Measurements from ENCODE around the gene NPHP3. TPM values are rescaled to one million over a fixed set of nuclear protein-coding genes. Genes with fewer than 3 reads are reported as not detected.

The NPHP3 gene
- polyA plus RNA-seq, 1 donor from 2014 or later, result 9.0 TPM

GRCh38 chr3:132657869-132658747 is 64.1 kb downstream of the NPHP3 start:
- Histone ChIP-seq H3K27ac (ENCODE audit: low read length) (no peak overlapping the region), H3K9me3 (ENCODE audit: low read length) (no peaks in the 10 kb centered on the region), H3K4me2 (ENCODE audit: low read length) (peak overlapping the region; percentile 23), H2AFZ (ENCODE audit: low read depth, low read length) (no peak overlapping the region), H3K79me2 (replicated peaks; ENCODE audit: insufficient read depth, low read length) (peaks cover 30% of the 10 kb centered on the region), H3K4me3 (ENCODE audit: low read length) (peak overlapping the region; percentile 90), H3K9ac (ENCODE audit: low read length) (no peak overlapping the region), H3K27me3 (ENCODE audit: insufficient read depth, low read depth, low read length) (no peaks in the 10 kb centered on the region), H4K20me1 (ENCODE audit: insufficient read depth) (no peaks in the 10 kb centered on the region), H3K9me2 (ENCODE audit: insufficient read depth, low read length) (no peaks in the 10 kb centered on the region), H3K36me3 (ENCODE audit: insufficient read depth, low read length) (no peaks in the 10 kb centered on the region), H3F3A (ENCODE audit: insufficient read depth, low read length, poor library complexity, severe bottlenecking) (no peaks in the 10 kb centered on the region)
- TF ChIP-seq TAF1 (IDR thresholded peaks at IDR 0.05; ENCODE audit: low read depth) (no peak), MXI1 (conservative IDR thresholded peaks at IDR 0.05; ENCODE audit: poor library complexity, severe bottlenecking) (no peak), REST (IDR thresholded peaks at IDR 0.05; ENCODE audit: borderline replicate concordance) (no peak), EZH2 (IDR thresholded peaks at IDR 0.05; ENCODE audit: borderline replicate concordance, insufficient read depth, low read length, poor library complexity, severe bottlenecking) (no peak), SMC3 (conservative IDR thresholded peaks at IDR 0.05; ENCODE audit: poor library complexity) (no peak), RAD21 (conservative IDR thresholded peaks at IDR 0.05) (no peak), POLR2AphosphoS5 (IDR thresholded peaks at IDR 0.05) (no peak), EP300 (conservative IDR thresholded peaks at IDR 0.05; ENCODE audit: poor library complexity, severe bottlenecking) (no peak), CTCF (IDR thresholded peaks at IDR 0.05; ENCODE audit: poor library complexity, severe bottlenecking) (no peak)

- Histone ChIP-seq H3K4me2 (ENCODE audit: low read length) (no peak overlapping the region), H3K4me3 (ENCODE audit: low read length) (no peak overlapping the region), H2AFZ (ENCODE audit: low read depth, low read length) (no peak overlapping the region), H3K27ac (ENCODE audit: low read length) (no peak overlapping the region), H3K79me2 (replicated peaks; ENCODE audit: insufficient read depth, low read length) (peaks cover 4% of the 10 kb centered on the region), H3K9me3 (ENCODE audit: low read length) (no peaks in the 10 kb centered on the region), H3F3A (ENCODE audit: insufficient read depth, low read length, poor library complexity, severe bottlenecking) (no peaks in the 10 kb centered on the region), H3K36me3 (ENCODE audit: insufficient read depth, low read length) (no peaks in the 10 kb centered on the region), H3K27me3 (ENCODE audit: insufficient read depth, low read depth, low read length) (no peaks in the 10 kb centered on the region), H3K9me2 (ENCODE audit: insufficient read depth, low read length) (no peaks in the 10 kb centered on the region), H4K20me1 (ENCODE audit: insufficient read depth) (no peaks in the 10 kb centered on the region), H3K9ac (ENCODE audit: low read length) (no peak overlapping the region)
- no peak for TF ChIP-seq EZH2 (IDR thresholded peaks at IDR 0.05; ENCODE audit: borderline replicate concordance, insufficient read depth, low read length, poor library complexity, severe bottlenecking)
- no peak for TF ChIP-seq TAF1 (IDR thresholded peaks at IDR 0.05; ENCODE audit: low read depth)
- no peak for TF ChIP-seq RAD21 (conservative IDR thresholded peaks at IDR 0.05)
- no peak for TF ChIP-seq SMC3 (conservative IDR thresholded peaks at IDR 0.05; ENCODE audit: poor library complexity)
- TF ChIP-seq MXI1 (conservative IDR thresholded peaks at IDR 0.05; ENCODE audit: poor library complexity, severe bottlenecking), result no peak
Measured at GRCh38 chr3:132655471-132655870, 66.7 kb downstream of the NPHP3 start.
